Measurements from ENCODE around the gene MIEF1. TPM values are rescaled to one million over a fixed set of nuclear protein-coding genes. Genes with fewer than 3 reads are reported as not detected.

MIEF1 gene
- 10 to 100 TPM in 5 of 6 donors, 1 to 10 TPM in 1; 8.7 to 29.8 (median 19.2) TPM for polyA plus RNA-seq (ENCODE audit: low read depth in 6 of 6)

DNA sequence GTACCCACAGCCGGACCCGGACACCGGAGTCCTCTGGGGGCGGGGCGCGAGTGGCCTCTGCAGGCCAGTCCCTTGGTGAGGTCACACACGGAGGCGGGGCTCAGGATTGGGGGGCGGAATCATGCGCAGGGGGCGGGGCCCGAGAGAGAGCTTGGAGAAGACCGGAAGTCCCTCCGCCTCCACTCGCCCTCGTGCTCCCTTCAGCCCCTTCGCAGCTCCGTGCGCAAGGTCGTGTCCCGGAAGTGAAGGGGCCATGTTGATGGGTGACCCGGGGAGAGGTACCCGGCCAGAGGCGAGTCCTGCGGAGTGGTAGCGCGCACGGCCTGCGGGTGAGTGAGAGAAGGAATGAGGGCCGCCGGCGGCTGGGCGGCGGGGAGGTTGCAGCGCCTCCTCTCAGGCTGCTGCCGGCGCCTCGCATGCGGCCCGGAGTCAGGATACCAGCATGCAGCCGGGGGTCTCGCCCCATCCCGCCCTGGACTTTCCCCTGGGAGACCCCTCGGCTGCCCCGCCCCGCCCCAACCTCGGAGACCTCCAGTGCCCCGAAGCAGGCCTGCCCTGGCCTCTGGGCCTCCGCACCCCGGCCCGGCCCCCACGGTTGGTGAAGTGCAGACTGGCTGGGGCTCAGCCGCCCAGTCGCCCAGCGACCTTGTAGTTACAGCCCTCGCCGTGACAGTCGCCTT, at the start of gene MIEF1:
MIEF1 (plus strand) TSS at position 182 of the 680 bp plus-strand sequence. CDS start 9,005 bp downstream, outside the sequence.
- ATAC-seq (ENCODE audit: low read depth in 2 of 2): peak; percentile 97 to 98
- H3K27ac Mint-ChIP-seq: peak within 1 kb of the TSS; percentile 86 to 94 (median 93)
- H3K4me3 Mint-ChIP-seq: peak within 1 kb of the TSS; percentile 86 to 99 (median 97)
- peaks cover 32 to 47% (median 33%) of the 10 kb centered on the region in 3 donors for H3K4me1 Mint-ChIP-seq
- no peaks in the 10 kb centered on the region for H3K9me3 Mint-ChIP-seq
- H3K27me3 Mint-ChIP-seq: no peaks in the 10 kb centered on the region
- peak; percentile 83 for DNase-seq
- peaks cover 8 to 18% of the 10 kb centered on the region in 2 donors for H3K36me3 Mint-ChIP-seq

DNA sequence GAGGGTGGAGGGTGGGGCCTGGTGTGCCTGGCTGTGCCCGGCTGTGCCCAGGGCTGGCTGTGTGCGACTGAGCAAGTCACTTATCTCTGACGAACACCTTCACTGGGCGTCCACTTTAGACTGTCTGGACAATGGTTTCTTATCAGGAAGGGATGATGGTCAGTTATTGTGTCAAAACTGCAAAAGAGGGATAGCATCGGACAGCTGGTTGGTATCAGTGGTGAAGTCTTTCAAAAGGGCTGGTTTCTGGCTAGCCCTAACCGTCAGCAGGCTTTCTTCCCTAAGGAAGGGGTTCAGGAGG, 49.4 kb upstream of the MIEF1 start:
- DNase-seq: no peak
- no peak for ATAC-seq (ENCODE audit: low read depth in 2 of 2)
- H3K4me3 Mint-ChIP-seq: peak overlapping the region in 3 of 8 donors; percentile 8 to 78 (median 52)
- H3K27ac Mint-ChIP-seq: peak overlapping the region in 2 of 6 donors; percentile 43 to 73
- H3K27me3 Mint-ChIP-seq: peaks cover 0 to 24% (median 9%) of the 10 kb centered on the region in 3 donors
- no peaks in the 10 kb centered on the region for H3K9me3 Mint-ChIP-seq
- H3K4me1 Mint-ChIP-seq: peaks cover 45 to 68% (median 55%) of the 10 kb centered on the region in 3 donors
- H3K36me3 Mint-ChIP-seq: peaks cover 0 to 10% of the 10 kb centered on the region in 2 donors

DNA sequence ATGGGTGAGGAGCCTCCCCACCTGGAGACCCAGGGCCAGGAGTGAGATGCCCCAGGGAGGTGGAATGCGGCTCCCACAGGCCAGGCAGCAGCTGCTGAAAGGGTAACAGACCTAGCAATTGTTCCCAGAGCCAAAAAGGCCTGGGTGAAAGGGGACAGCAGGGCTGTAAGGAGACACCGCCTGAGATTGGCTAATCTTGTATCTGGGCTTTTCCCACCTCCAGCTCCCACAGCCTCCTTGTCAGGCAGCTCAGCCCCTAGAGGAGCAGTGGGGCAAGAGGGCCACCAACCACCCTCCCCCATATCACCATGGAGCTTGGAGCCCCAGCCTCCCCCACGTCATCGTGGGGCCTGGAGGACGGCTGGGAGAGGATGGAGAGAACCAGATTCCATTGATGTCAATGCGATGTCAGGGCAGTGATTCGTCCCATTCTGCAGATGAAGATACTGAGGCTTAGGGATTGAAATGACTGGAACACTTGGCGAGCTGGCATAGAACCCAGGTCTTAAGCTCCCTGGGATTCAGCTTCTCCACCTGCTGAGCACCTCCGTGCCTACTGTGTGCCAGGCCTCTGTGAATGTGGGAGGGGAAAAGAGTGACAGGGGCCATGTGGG, 48.2 kb upstream of the MIEF1 start:
- Mint-ChIP-seq H3K27me3 (peaks cover 0 to 33% (median 15%) of the 10 kb centered on the region in 3 donors), H3K27ac (peak overlapping the region in 2 of 6 donors; percentile 2 to 41), H3K4me1 (peaks cover 42 to 65% (median 55%) of the 10 kb centered on the region in 3 donors), H3K4me3 (peak overlapping the region in 3 of 8 donors; percentile 45 to 65 (median 60)), H3K9me3 (no peaks in the 10 kb centered on the region), H3K36me3 (peaks cover 0 to 10% of the 10 kb centered on the region in 2 donors)
- no peak for ATAC-seq (ENCODE audit: low read depth in 2 of 2)
- no peak for DNase-seq

- peaks cover 0 to 10% of the 10 kb centered on the region in 2 donors for H3K36me3 Mint-ChIP-seq
- no peak for ATAC-seq (ENCODE audit: low read depth in 2 of 2)
- peaks cover 0 to 34% (median 15%) of the 10 kb centered on the region in 3 donors for H3K27me3 Mint-ChIP-seq
- peak overlapping the region in 4 of 8 donors; percentile 45 to 65 (median 54) for H3K4me3 Mint-ChIP-seq
- no peak for DNase-seq
- H3K9me3 Mint-ChIP-seq: no peaks in the 10 kb centered on the region
- H3K27ac Mint-ChIP-seq: peak overlapping the region in 1 of 6 donors; percentile 41
- peaks cover 36 to 60% (median 49%) of the 10 kb centered on the region in 3 donors for H3K4me1 Mint-ChIP-seq
These were observed 47.7 kb upstream of the MIEF1 start for GRCh38 chr22:39454385-39454871.

DNA sequence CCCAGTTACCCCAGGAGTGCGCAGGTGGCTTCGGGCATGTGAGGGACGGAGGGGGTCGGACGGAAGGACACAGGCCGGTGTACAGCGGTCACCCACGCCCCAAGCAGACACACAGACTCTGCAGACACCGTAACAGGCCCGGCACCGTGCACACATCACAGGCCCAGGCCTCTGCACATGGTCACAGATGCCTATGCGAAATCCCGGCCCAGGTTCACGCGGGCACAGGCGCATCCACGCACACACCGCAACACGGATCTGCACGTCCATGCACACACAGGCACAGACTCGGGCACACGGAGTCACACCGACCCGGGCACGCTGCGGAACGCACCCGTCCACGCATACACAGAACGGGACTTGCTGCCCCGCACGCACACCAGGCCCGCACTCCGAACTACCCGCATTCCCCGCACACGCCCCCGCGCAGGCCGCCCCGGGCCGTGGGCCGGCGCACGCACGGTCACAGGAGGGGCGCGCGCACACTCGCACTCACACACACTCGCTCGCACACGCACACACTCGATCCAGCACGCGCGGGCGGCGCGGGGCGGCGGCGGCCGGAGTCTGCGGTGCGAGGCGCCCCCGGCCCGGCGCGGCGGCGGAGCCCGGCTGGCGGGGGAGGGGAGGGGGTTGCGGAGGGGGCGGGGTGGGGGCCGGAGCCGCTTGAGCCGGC, 45.4 kb upstream of the MIEF1 start, which contains the start of gene MGAT3:
MGAT3 (plus strand) TSS at position 491 of the 676 bp plus-strand sequence. CDS start 30,336 bp downstream, outside the sequence.
- H3K36me3 Mint-ChIP-seq: peaks cover 0 to 10% of the 10 kb centered on the region in 2 donors
- H3K27me3 Mint-ChIP-seq: peaks cover 0 to 34% (median 15%) of the 10 kb centered on the region in 3 donors
- H3K9me3 Mint-ChIP-seq: no peaks in the 10 kb centered on the region
- peak; percentile 14 to 18 for ATAC-seq (ENCODE audit: low read depth in 2 of 2)
- DNase-seq: no peak
- H3K27ac Mint-ChIP-seq: peak within 1 kb of the TSS in 1 of 6 donors; percentile 57
- H3K4me1 Mint-ChIP-seq: peaks cover 32 to 57% (median 43%) of the 10 kb centered on the region in 3 donors
- H3K4me3 Mint-ChIP-seq: peak within 1 kb of the TSS; percentile 76 to 86 (median 80)

- Mint-ChIP-seq H3K4me1 (peaks cover 34 to 58% (median 43%) of the 10 kb centered on the region in 3 donors), H3K27me3 (peaks cover 0 to 34% (median 15%) of the 10 kb centered on the region in 3 donors), H3K9me3 (no peaks in the 10 kb centered on the region), H3K4me3 (no peak overlapping the region), H3K27ac (no peak overlapping the region), H3K36me3 (peaks cover 0 to 10% of the 10 kb centered on the region in 2 donors)
- peak; percentile 41 to 44 for ATAC-seq (ENCODE audit: low read depth in 2 of 2)
- DNase-seq: no peak
These were observed 44.9 kb upstream of the MIEF1 start for GRCh38 chr22:39457198-39457555.

GRCh38 chr22:39457556-39458443, 44.3 kb upstream of the MIEF1 start:
- no peaks in the 10 kb centered on the region for H3K9me3 Mint-ChIP-seq
- peaks cover 0 to 34% (median 15%) of the 10 kb centered on the region in 3 donors for H3K27me3 Mint-ChIP-seq
- H3K36me3 Mint-ChIP-seq: peaks cover 0 to 10% of the 10 kb centered on the region in 2 donors
- H3K4me1 Mint-ChIP-seq: peaks cover 38 to 59% (median 42%) of the 10 kb centered on the region in 3 donors
- ATAC-seq (ENCODE audit: low read depth in 2 of 2): peak; percentile 35 to 42
- no peak for DNase-seq
- H3K27ac Mint-ChIP-seq: peak overlapping the region in 2 of 6 donors; percentile 20 to 69
- peak overlapping the region; percentile 75 to 92 (median 84) for H3K4me3 Mint-ChIP-seq

GRCh38 chr22:39458444-39459083, 43.5 kb upstream of the MIEF1 start:
- H3K36me3 Mint-ChIP-seq: peaks cover 0 to 10% of the 10 kb centered on the region in 2 donors
- H3K27ac Mint-ChIP-seq: peak overlapping the region in 4 of 6 donors; percentile 35 to 91 (median 76)
- H3K9me3 Mint-ChIP-seq: no peaks in the 10 kb centered on the region
- peaks cover 0 to 34% (median 15%) of the 10 kb centered on the region in 3 donors for H3K27me3 Mint-ChIP-seq
- no peak for DNase-seq
- H3K4me3 Mint-ChIP-seq: peak overlapping the region; percentile 75 to 92 (median 84)
- H3K4me1 Mint-ChIP-seq: peaks cover 41 to 66% (median 45%) of the 10 kb centered on the region in 3 donors
- ATAC-seq (ENCODE audit: low read depth in 2 of 2): no peak

DNA sequence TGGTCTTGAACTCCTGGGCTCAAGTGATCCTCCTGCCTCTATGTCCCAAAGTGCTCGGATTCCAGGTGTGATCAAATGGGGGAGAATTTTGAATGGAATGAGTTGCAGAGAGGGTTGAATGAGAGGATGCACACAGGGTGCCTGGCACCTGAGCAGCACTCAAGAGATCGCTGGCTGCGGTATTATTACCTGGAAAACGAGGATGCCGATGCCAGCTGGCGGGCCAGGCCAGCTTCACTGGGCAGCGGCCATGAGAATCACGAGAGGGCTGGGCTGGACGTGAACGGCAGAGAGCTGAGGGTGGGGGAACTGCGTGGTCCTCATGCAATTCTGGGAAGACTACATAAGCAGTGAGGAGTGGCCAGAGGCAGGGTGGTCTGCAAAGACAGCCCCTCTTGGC, 42.4 kb upstream of the MIEF1 start:
- peak overlapping the region in 1 of 6 donors; percentile 38 for H3K27ac Mint-ChIP-seq
- no peaks in the 10 kb centered on the region for H3K9me3 Mint-ChIP-seq
- peaks cover 42 to 66% (median 47%) of the 10 kb centered on the region in 3 donors for H3K4me1 Mint-ChIP-seq
- peaks cover 0 to 25% (median 15%) of the 10 kb centered on the region in 3 donors for H3K27me3 Mint-ChIP-seq
- peaks cover 0 to 10% of the 10 kb centered on the region in 2 donors for H3K36me3 Mint-ChIP-seq
- peak overlapping the region in 5 of 8 donors; percentile 19 to 79 (median 47) for H3K4me3 Mint-ChIP-seq
- ATAC-seq (ENCODE audit: low read depth in 2 of 2): no peak
- no peak for DNase-seq

DNA sequence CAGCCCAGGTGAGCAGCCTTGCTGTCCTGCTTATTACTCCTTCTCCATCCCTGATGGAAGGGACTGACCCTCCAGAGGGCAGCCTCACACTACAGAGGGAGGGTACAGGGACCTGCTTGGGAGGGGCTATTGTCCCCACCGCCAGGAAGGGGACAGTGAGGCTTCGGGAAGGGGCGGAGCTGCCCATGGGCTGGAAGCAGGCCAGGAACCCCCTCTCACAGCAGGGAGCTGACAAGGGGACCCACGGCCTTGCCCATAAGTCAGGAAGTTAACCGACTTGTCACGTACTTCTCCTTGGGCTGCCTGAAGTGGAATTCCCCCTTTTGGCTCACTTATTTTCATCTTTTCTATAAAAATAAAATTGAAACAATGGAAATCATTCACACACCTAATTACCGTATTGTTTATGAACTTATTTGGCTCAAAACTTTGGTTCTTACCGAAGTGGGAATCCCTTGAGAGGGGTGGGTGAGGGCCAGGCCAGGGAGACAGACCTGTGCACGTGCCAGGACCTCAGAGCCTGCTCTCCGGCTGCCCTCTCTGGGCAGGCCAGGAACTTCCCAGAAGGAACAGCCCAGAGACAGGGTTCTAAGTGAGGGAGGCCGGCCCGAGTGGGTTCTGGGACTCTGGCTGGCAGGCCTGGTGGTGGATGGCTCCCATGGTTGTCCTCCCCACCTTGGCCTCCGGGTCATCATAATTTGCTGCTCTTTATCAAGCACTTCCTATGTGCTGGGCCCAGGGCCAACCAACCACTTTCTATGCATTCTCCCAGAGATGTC, 39.5 kb upstream of the MIEF1 start:
- H3K36me3 Mint-ChIP-seq: no peaks in the 10 kb centered on the region

GRCh38 chr22:39463277-39463676, 38.8 kb upstream of the MIEF1 start:
- H3K4me1 Mint-ChIP-seq: peaks cover 48 to 85% (median 71%) of the 10 kb centered on the region in 3 donors
- peak overlapping the region in 4 of 8 donors; percentile 7 to 54 (median 50) for H3K4me3 Mint-ChIP-seq
- DNase-seq: no peak

More for the DNA sequence above, 39.5 kb upstream of the MIEF1 start:
- H3K4me3 Mint-ChIP-seq: peak overlapping the region in 7 of 8 donors; percentile 23 to 78 (median 54)
- peak; percentile 48 to 58 for ATAC-seq (ENCODE audit: low read depth in 2 of 2)
- peak overlapping the region in 5 of 6 donors; percentile 65 to 84 (median 80) for H3K27ac Mint-ChIP-seq
- no peaks in the 10 kb centered on the region for H3K9me3 Mint-ChIP-seq
- H3K4me1 Mint-ChIP-seq: peaks cover 50 to 83% (median 69%) of the 10 kb centered on the region in 3 donors
- H3K27me3 Mint-ChIP-seq: peaks cover 0 to 11% (median 6%) of the 10 kb centered on the region in 3 donors
- no peak for DNase-seq

More at GRCh38 chr22:39463277-39463676, 38.8 kb upstream of the MIEF1 start:
- Mint-ChIP-seq H3K27me3 (peaks cover 0 to 7% (median 3%) of the 10 kb centered on the region in 3 donors), H3K36me3 (no peaks in the 10 kb centered on the region), H3K27ac (peak overlapping the region in 3 of 6 donors; percentile 51 to 84 (median 78)), H3K9me3 (no peaks in the 10 kb centered on the region)
- no peak for ATAC-seq (ENCODE audit: low read depth in 2 of 2)

All from naive B cell (primary cell).